H9 (cell line): Measurements from ENCODE around the gene PRKCD. TPM values are rescaled to one million over a fixed set of nuclear protein-coding genes. Genes with fewer than 3 reads are reported as not detected.

Experiments
- DNase-seq: peaks from one replicate; pipeline ENCODE4 v3.0.0-alpha.2; 2017
- H2AFZ ChIP-seq: one replicate; pipeline ENCODE4 v1.6.1; 2013; ENCODE audit warnings: mild to moderate bottlenecking, low read length, control low read depth, moderate library complexity
- H2AK5ac ChIP-seq: 2 replicates; pipeline ENCODE4 v1.6.1; 2013; ENCODE audit warnings: low read length, control low read depth, mixed read lengths; ENCODE audit not compliant: insufficient read length
- H2BK120ac ChIP-seq: one replicate; pipeline ENCODE4 v1.6.1; 2013; ENCODE audit warnings: low read depth, mild to moderate bottlenecking, low read length, control low read depth, inconsistent platforms; ENCODE audit not compliant: poor library complexity, severe bottlenecking
- H2BK12ac ChIP-seq: 2 replicates; pipeline ENCODE4 v1.6.1; 2013; ENCODE audit warnings: low read length, control low read depth, mixed read lengths, low read depth; ENCODE audit not compliant: insufficient read length
- H2BK15ac ChIP-seq: 2 replicates; pipeline ENCODE4 v1.6.1; 2013; ENCODE audit warnings: low read depth, low read length, control low read depth
- H2BK20ac ChIP-seq: one replicate; pipeline ENCODE4 v1.6.1; 2013; ENCODE audit warnings: low read depth, mild to moderate bottlenecking, low read length, control low read depth, inconsistent platforms; ENCODE audit not compliant: poor library complexity, severe bottlenecking
- H2BK5ac ChIP-seq: 2 replicates; pipeline ENCODE4 v1.6.1; 2013; ENCODE audit warnings: low read length, control low read depth, mixed read lengths; ENCODE audit not compliant: insufficient read length
- H3K14ac ChIP-seq: 2 replicates; pipeline ENCODE4 v1.6.1; 2013; ENCODE audit warnings: low read length, control low read depth; ENCODE audit not compliant: insufficient read depth
- H3K18ac ChIP-seq: 2 replicates; pipeline ENCODE4 v1.6.1; 2013; ENCODE audit warnings: low read depth, mild to moderate bottlenecking, mixed read lengths, low read length, control low read depth; ENCODE audit not compliant: insufficient read length
- H3K23ac ChIP-seq: 2 replicates; pipeline ENCODE4 v1.6.1; 2013; ENCODE audit warnings: low read length, control low read depth, mixed read lengths, low read depth; ENCODE audit not compliant: insufficient read length
- H3K23me2 ChIP-seq: 2 replicates; pipeline ENCODE4 v1.6.1; 2013; ENCODE audit warnings: low read depth, mild to moderate bottlenecking, mixed read lengths, low read length, control low read depth; ENCODE audit not compliant: insufficient read length, poor library complexity, severe bottlenecking
- H3K27ac ChIP-seq: 2 replicates; pipeline ENCODE4 v1.5.1; 2013; ENCODE audit warnings: low read length, control low read depth, mixed read lengths, low read depth; ENCODE audit not compliant: insufficient read length
- H3K27me3 ChIP-seq: 2 replicates; pipeline ENCODE4 v1.6.1; 2013; ENCODE audit warnings: low read length, control low read depth, inconsistent platforms; ENCODE audit not compliant: insufficient read depth
- H3K4ac ChIP-seq: 2 replicates; pipeline ENCODE4 v1.6.1; 2013; ENCODE audit warnings: low read depth, mild to moderate bottlenecking, control low read depth, inconsistent platforms, low read length, moderate library complexity
- H3K4me1 ChIP-seq: 2 replicates; pipeline ENCODE4 v1.6.1; 2013; ENCODE audit warnings: low read length, control low read depth, inconsistent platforms; ENCODE audit not compliant: insufficient read depth
- H3K4me2 ChIP-seq: 2 replicates; pipeline ENCODE4 v1.6.1; 2013; ENCODE audit warnings: low read length, control low read depth, mixed read lengths; ENCODE audit not compliant: insufficient read length, insufficient read depth
- H3K56ac ChIP-seq: 2 replicates; pipeline ENCODE4 v1.6.1; 2013; ENCODE audit warnings: low read depth, mild to moderate bottlenecking, mixed read lengths, low read length, control low read depth; ENCODE audit not compliant: insufficient read length
- H3K79me1 ChIP-seq: 2 replicates; pipeline ENCODE4 v1.6.1; 2013; ENCODE audit warnings: low read depth, mild to moderate bottlenecking, moderate library complexity, low read length, control low read depth, inconsistent platforms; ENCODE audit not compliant: insufficient read depth, poor library complexity, severe bottlenecking
- H3K79me2 ChIP-seq: 2 replicates; pipeline ENCODE4 v1.6.1; 2013; ENCODE audit warnings: low read length, control low read depth, inconsistent platforms; ENCODE audit not compliant: insufficient read depth
- H3K9ac ChIP-seq: 2 replicates; pipeline ENCODE4 v1.6.1; 2013; ENCODE audit warnings: low read length, control low read depth, mixed read lengths; ENCODE audit not compliant: insufficient read length; ENCODE audit errors: extremely low read depth
- H3K9me3 ChIP-seq: one replicate; pipeline ENCODE4 v1.6.1; 2013; ENCODE audit warnings: low read depth, low read length, inconsistent platforms; ENCODE audit not compliant: control insufficient read depth
- H3T11ph ChIP-seq: one replicate; pipeline ENCODE4 v1.6.1; 2013; ENCODE audit warnings: mild to moderate bottlenecking, low read length, control low read depth, inconsistent platforms
- H4K20me1 ChIP-seq: one replicate; pipeline ENCODE4 v1.6.1; 2013; ENCODE audit not compliant: control insufficient read depth, insufficient read length, insufficient read depth
- H4K5ac ChIP-seq: 2 replicates; pipeline ENCODE4 v1.6.1; 2013; ENCODE audit warnings: low read depth, mild to moderate bottlenecking, mixed read lengths, low read length, control low read depth; ENCODE audit not compliant: insufficient read length
- H4K8ac ChIP-seq: replicated peaks from 2 replicates; pipeline ENCODE4 v1.6.1; 2013; ENCODE audit warnings: low read length, control low read depth, mixed read lengths, low read depth; ENCODE audit not compliant: insufficient read length
- H4K91ac ChIP-seq: 2 replicates; pipeline ENCODE4 v1.6.1; 2013; ENCODE audit warnings: low read depth, mild to moderate bottlenecking, moderate library complexity, mixed read lengths, low read length, control low read depth; ENCODE audit not compliant: insufficient read length
- H3K27ac Mint-ChIP-seq, 3 experiments: 2 replicates in 2 of 3; 3 replicates in 1 of 3; pipeline ENCODE4 v1.8.0; 2020 to 2021; ENCODE audit warnings: mixed read lengths in 3 of 3, mild to moderate bottlenecking in 1 of 3, moderate library complexity in 1 of 3
- H3K27me3 Mint-ChIP-seq: 2 replicates; pipeline ENCODE4 v1.8.0; 2021; ENCODE audit warnings: low read depth, mild to moderate bottlenecking, moderate library complexity, mixed read lengths
- H3K36me3 Mint-ChIP-seq, 3 experiments: 2 replicates in 2 of 3; 3 replicates in 1 of 3; pipeline ENCODE4 v1.8.0; 2020 to 2021; ENCODE audit warnings: low read depth in 3 of 3, mixed read lengths in 3 of 3; ENCODE audit not compliant: insufficient read depth in 1 of 3
- H3K4me1 Mint-ChIP-seq, 2 experiments: 2 replicates each; pipeline ENCODE4 v1.8.0; 2020; ENCODE audit warnings: mixed read lengths in 2 of 2
- H3K4me3 Mint-ChIP-seq, 2 experiments: 2 replicates in 1 of 2; 3 replicates in 1 of 2; pipeline ENCODE4 v1.8.0; 2020 to 2021; ENCODE audit warnings: mild to moderate bottlenecking in 2 of 2, mixed read lengths in 2 of 2, moderate library complexity in 1 of 2
- H3K9me3 Mint-ChIP-seq, 2 experiments: 2 replicates in 1 of 2; 3 replicates in 1 of 2; pipeline ENCODE4 v1.8.0; 2020; ENCODE audit warnings: mild to moderate bottlenecking in 2 of 2, mixed read lengths in 2 of 2, moderate library complexity in 1 of 2
- CTCF ChIP-seq: fragments of 200-600 bp; sonication (generic); conservative IDR thresholded peaks from 3 replicates; pipeline ENCODE4 v1.8.0; 2021; ENCODE audit warnings: antibody characterized with exemption, mild to moderate bottlenecking
- WGBS: extraction: QIAGEN DNeasy Blood & Tissue Kit; methylation state at CpG from one replicate; pipeline ENCODE4 v1.1.7; 2013; ENCODE audit warnings: missing lambda C conversion rate, low lambda C conversion rate, mixed read lengths; ENCODE audit not compliant: insufficient read length; ENCODE audit errors: extremely low coverage; 5-methylcytosine and 5-hydroxymethylcytosine counted together
- total RNA-seq: library from RNA; stranded (reverse); gene quantifications from 2 replicates; pipeline ENCODE4 v1.2.1, GENCODE V29; 2021

Gene PRKCD
- total RNA-seq, 1 experiment from 2014 or later = 23.7 TPM

GRCh38 chr3:53188136-53188685 is 27.2 kb downstream of the PRKCD start:
- Histone ChIP-seq H3K79me1 (no peaks in the 10 kb centered on the region), H3K23ac (no peak overlapping the region), H3K9me3 (no peaks in the 10 kb centered on the region), H3K56ac (no peak overlapping the region), H4K20me1 (no peaks in the 10 kb centered on the region), H3K18ac (no peak overlapping the region), H2BK20ac (no peak overlapping the region), H3K79me2 (no peaks in the 10 kb centered on the region), H4K5ac (no peak overlapping the region), H4K91ac (no peak overlapping the region), H4K8ac (no peak overlapping the region), H2BK15ac (no peak overlapping the region), H3K14ac (no peak overlapping the region), H2AK5ac (no peak overlapping the region), H3K4me1 (no peaks in the 10 kb centered on the region), H2BK5ac (no peak overlapping the region), H3K9ac (no peak overlapping the region), H3K27me3 (no peaks in the 10 kb centered on the region), H3T11ph (no peak overlapping the region), H2BK12ac (no peak overlapping the region), H3K27ac (no peak overlapping the region), H3K4me2 (no peak overlapping the region), H3K23me2 (no peaks in the 10 kb centered on the region), H2BK120ac (no peak overlapping the region), H2AFZ (no peak overlapping the region), H3K4ac (no peak overlapping the region)
- peaks cover 2 to 32% (median 20%) of the 10 kb centered on the region in 3 experiments; a peak in 6 of 7 replicates for H3K36me3 Mint-ChIP-seq
- H3K9me3 Mint-ChIP-seq = no peaks in the 10 kb centered on the region
- H3K4me1 Mint-ChIP-seq = peaks cover under 1 to 6% of the 10 kb centered on the region in 2 experiments
- H3K27me3 Mint-ChIP-seq = no peaks in the 10 kb centered on the region
- WGBS = no CpG with 5 or more reads among the region's 5 CpGs
- no peak overlapping the region for H3K4me3 Mint-ChIP-seq
- no peak for DNase-seq
- no peak for TF ChIP-seq CTCF
- no peak overlapping the region for H3K27ac Mint-ChIP-seq
